Mammary epithelial cell (primary cell): Measurements from ENCODE around the gene EFNB1.

Experiments
- EZH2 ChIP-seq: IDR thresholded peaks from 2 replicates; pipeline ENCODE4 v1.6.1; 2012; ENCODE audit warnings: low read length, inconsistent platforms, borderline replicate concordance
- TF ChIP-seq, protein P1 (sequence below), 2 donors: IDR thresholded peaks in 1 of 2; conservative IDR thresholded peaks in 1 of 2; 2 replicates each; pipeline ENCODE4 v1.5.1; 2011 to 2012; ENCODE audit warnings: inconsistent platforms in 2 of 2, low read length in 2 of 2, mild to moderate bottlenecking in 2 of 2, control low read depth in 1 of 2, low read depth in 1 of 2; ENCODE audit not compliant: insufficient read depth in 1 of 2; ENCODE audit errors: extremely low read depth in 1 of 2

DNA sequence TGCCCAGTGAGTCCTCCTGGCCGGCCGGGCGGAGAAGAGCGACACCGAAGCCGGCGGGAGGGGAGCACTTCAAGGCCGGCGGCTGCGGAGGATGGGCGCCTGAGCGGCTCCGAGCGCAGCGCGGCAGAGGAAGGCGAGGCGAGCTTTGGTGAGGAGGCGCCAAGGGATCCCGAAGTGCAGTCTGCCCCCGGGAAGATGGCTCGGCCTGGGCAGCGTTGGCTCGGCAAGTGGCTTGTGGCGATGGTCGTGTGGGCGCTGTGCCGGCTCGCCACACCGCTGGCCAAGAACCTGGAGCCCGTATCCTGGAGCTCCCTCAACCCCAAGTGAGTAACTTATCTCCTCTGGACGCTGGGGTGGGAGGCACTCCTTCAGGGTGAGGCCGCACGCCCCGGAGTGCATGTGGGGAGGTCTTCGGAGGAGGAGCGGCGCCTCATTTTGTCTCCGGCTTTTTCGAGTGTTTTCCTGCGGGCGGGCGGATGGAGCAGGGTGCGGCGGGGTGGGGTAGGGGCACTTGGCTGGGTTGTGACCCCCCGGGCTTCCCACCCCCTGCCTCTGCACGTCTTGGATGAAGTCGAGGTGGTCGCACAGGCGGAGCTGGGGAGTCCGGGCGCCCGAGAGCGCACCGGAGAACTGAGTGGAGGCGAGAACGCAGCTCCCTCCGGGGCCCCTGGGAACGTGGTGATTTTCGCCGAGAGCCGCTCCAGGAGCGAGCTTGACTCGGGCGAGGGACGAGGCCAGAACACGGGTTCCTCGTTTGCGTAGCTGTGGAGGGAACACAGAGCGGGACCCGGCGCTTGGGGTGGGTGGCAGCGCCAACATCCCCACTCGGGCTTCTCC lies 979 bp downstream of the EFNB1 start:
- TF ChIP-seq, protein P1, sequence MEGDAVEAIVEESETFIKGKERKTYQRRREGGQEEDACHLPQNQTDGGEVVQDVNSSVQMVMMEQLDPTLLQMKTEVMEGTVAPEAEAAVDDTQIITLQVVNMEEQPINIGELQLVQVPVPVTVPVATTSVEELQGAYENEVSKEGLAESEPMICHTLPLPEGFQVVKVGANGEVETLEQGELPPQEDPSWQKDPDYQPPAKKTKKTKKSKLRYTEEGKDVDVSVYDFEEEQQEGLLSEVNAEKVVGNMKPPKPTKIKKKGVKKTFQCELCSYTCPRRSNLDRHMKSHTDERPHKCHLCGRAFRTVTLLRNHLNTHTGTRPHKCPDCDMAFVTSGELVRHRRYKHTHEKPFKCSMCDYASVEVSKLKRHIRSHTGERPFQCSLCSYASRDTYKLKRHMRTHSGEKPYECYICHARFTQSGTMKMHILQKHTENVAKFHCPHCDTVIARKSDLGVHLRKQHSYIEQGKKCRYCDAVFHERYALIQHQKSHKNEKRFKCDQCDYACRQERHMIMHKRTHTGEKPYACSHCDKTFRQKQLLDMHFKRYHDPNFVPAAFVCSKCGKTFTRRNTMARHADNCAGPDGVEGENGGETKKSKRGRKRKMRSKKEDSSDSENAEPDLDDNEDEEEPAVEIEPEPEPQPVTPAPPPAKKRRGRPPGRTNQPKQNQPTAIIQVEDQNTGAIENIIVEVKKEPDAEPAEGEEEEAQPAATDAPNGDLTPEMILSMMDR (conservative IDR thresholded peaks at IDR 0.05 in 1 of 2, IDR thresholded peaks at IDR 0.05 in 1 of 2; ENCODE audit: extremely low read depth in 1 of 2, insufficient read depth in 1 of 2, low read depth in 1 of 2, low read length in 2 of 2), result no peak
- TF ChIP-seq EZH2, result no peak
